PC-9 (cell line): Measurements from ENCODE around the gene UBTD1. TPM values are rescaled to one million over a fixed set of nuclear protein-coding genes. Genes with fewer than 3 reads are reported as not detected.

ENCODE experiments used
- BruUV-seq: library from RNA; stranded (reverse); fragments of 400-500 nt; replicated peaks from 2 replicates; lab custom pipeline; 2021; lab: Mats Ljungman, UMichigan
- CTCF ChIA-PET: fragments of 300-600 bp; sonication (Branson Sonifier 250); formaldehyde crosslinking; loops from one replicate; lab custom pipeline; 2022; ENCODE audit warnings: antibody characterized with exemption; lab: Charles Lee
- POLR2A ChIA-PET: fragments of 300-600 bp; sonication (Branson Sonifier 250); formaldehyde crosslinking; loops from one replicate; lab custom pipeline; 2022; ENCODE audit warnings: antibody characterized with exemption; ENCODE audit not compliant: unreplicated experiment; lab: Charles Lee
- DNase-seq, 2 experiments: peaks; one replicate each; pipeline versions ENCODE4 v3.0.0 to v3.0.0-alpha.2; 2015 to 2022; ENCODE audit warnings: mixed read lengths in 1 of 2
- H2AFZ ChIP-seq: fragments of 200-600 bp; sonication (generic); 2 replicates; pipeline ENCODE4 v1.8.1; 2017; ENCODE audit warnings: antibody characterized with exemption
- H3F3A ChIP-seq: fragments of 200-600 bp; sonication (generic); 2 replicates; pipeline ENCODE4 v1.8.1; 2017; ENCODE audit warnings: antibody characterized with exemption, mild to moderate bottlenecking, low read depth; ENCODE audit not compliant: insufficient read depth
- H3K27ac ChIP-seq: fragments of 200-600 bp; sonication (generic); 2 replicates; pipeline ENCODE4 v1.6.1; 2016; ENCODE audit warnings: mixed run types
- H3K27me3 ChIP-seq: fragments of 200-600 bp; sonication (generic); 2 replicates; pipeline ENCODE4 v1.6.1; 2016; ENCODE audit warnings: low read depth, mixed run types; ENCODE audit not compliant: insufficient read depth
- H3K36me3 ChIP-seq: fragments of 200-600 bp; sonication (generic); 2 replicates; pipeline ENCODE4 v1.6.1; 2016; ENCODE audit warnings: low read depth, mixed run types
- H3K4me1 ChIP-seq: fragments of 200-600 bp; sonication (generic); replicated peaks from 2 replicates; pipeline ENCODE4 v1.6.1; 2016; ENCODE audit warnings: mixed run types; ENCODE audit not compliant: insufficient read depth
- H3K4me2 ChIP-seq: fragments of 200-600 bp; sonication (generic); 2 replicates; pipeline ENCODE4 v1.6.1; 2017; ENCODE audit warnings: mixed run types
- H3K4me3 ChIP-seq: fragments of 200-600 bp; sonication (generic); 2 replicates; pipeline ENCODE4 v1.6.1; 2016; ENCODE audit warnings: mixed run types
- H3K79me2 ChIP-seq: fragments of 200-600 bp; sonication (generic); 2 replicates; pipeline ENCODE4 v1.6.1; 2017; ENCODE audit warnings: low read depth, mixed run types
- H3K9me2 ChIP-seq: fragments of 200-600 bp; sonication (generic); 2 replicates; pipeline ENCODE4 v1.8.1; 2017; ENCODE audit warnings: mild to moderate bottlenecking; ENCODE audit not compliant: insufficient read depth
- H3K9me3 ChIP-seq: fragments of 200-600 bp; sonication (generic); 2 replicates; pipeline ENCODE4 v1.8.1; 2016; ENCODE audit warnings: low read depth; ENCODE audit not compliant: insufficient read depth
- H4K20me1 ChIP-seq: fragments of 200-600 bp; sonication (generic); 2 replicates; pipeline ENCODE4 v1.8.1; 2017; ENCODE audit not compliant: insufficient read depth
- CTCF ChIP-seq: fragments of 200-600 bp; sonication (generic); conservative IDR thresholded peaks from 2 replicates; pipeline ENCODE4 v1.6.1; 2017; ENCODE audit warnings: mixed run types, antibody characterized with exemption, mild to moderate bottlenecking, moderate library complexity
- EZH2 ChIP-seq: fragments of 200-600 bp; sonication (generic); IDR thresholded peaks from 2 replicates; pipeline ENCODE4 v1.8.0; 2017; ENCODE audit warnings: antibody characterized with exemption, low read depth
- intact Hi-C: fragments of 100-400 bp; cut with micrococcal nuclease; formaldehyde crosslinking; loops from one replicate; pipeline ENCODE4 v1.10.0; 2022; ENCODE audit not compliant: unreplicated experiment
- total RNA-seq: library from RNA; stranded (reverse); gene quantifications from 2 replicates; pipeline ENCODE4 v1.2.3, GENCODE V29; 2021

Gene UBTD1
- total RNA-seq, 1 experiment from 2014 or later = 17.1 TPM

GRCh38 chr10:97479939-97480338 lies 18.8 kb upstream of the UBTD1 start:
- Histone ChIP-seq H3K4me3 (no peak overlapping the region), H3K4me2 (no peak overlapping the region), H3K9me2 (no peaks in the 10 kb centered on the region), H3K4me1 (0 out of 2 replicates have a peak, but pooled peaks cover 3% of the 10 kb centered on the region), H3K36me3 (0 out of 2 replicates have a peak, but pooled peaks cover 2% of the 10 kb centered on the region), H3K27me3 (no peaks in the 10 kb centered on the region), H3K9me3 (no peaks in the 10 kb centered on the region), H3K79me2 (no peaks in the 10 kb centered on the region), H3F3A (no peaks in the 10 kb centered on the region; the same call in 1 of the 2 replicates), H2AFZ (no peak overlapping the region), H3K27ac (no peak overlapping the region), H4K20me1 (no peaks in the 10 kb centered on the region)
- no peak for DNase-seq
- ChIA-PET CTCF (no interaction called here), POLR2A (interaction anchor here (0.7 kb wide), 1 partner anchor 201 kb away, joined by 5 read pairs; no protein-coding TSS in a partner anchor)
- no TSS peak for BruUV-seq
- intact Hi-C loops = no loop called here
- TF ChIP-seq CTCF = no peak
- TF ChIP-seq EZH2 = no peak

GRCh38 chr10:97481071-97481470 lies 17.7 kb upstream of the UBTD1 start:
- H3K79me2 ChIP-seq = peaks cover 3% of the 10 kb centered on the region; the same call in 1 of the 2 replicates
- no peaks in the 10 kb centered on the region; the same call in 1 of the 2 replicates for H3F3A ChIP-seq
- H4K20me1 ChIP-seq = 0 out of 2 replicates have a peak, but pooled peaks cover 3% of the 10 kb centered on the region
- no peaks in the 10 kb centered on the region for H3K9me3 ChIP-seq
- POLR2A ChIA-PET = no interaction called here
- 0 out of 2 replicates have a peak, but pooled peaks cover 3% of the 10 kb centered on the region for H3K4me1 ChIP-seq
- TF ChIP-seq CTCF (no peak), EZH2 (no peak)
- no TSS peak for BruUV-seq
- H3K4me3 ChIP-seq = no peak overlapping the region
- H3K9me2 ChIP-seq = no peaks in the 10 kb centered on the region
- DNase-seq = no peak
- no peaks in the 10 kb centered on the region for H3K27me3 ChIP-seq
- intact Hi-C loops = no loop called here
- H3K27ac ChIP-seq = peak overlapping the region; percentile 32; the same call in 1 of the 2 replicates
- CTCF ChIA-PET = no interaction called here
- no peak overlapping the region for H2AFZ ChIP-seq
- no peak overlapping the region for H3K4me2 ChIP-seq
- H3K36me3 ChIP-seq = no peaks in the 10 kb centered on the region

GRCh38 chr10:97482381-97482780 lies 16.3 kb upstream of the UBTD1 start:
- intact Hi-C loops = no loop called here
- H3K36me3 ChIP-seq = no peaks in the 10 kb centered on the region
- no peak overlapping the region for H3K27ac ChIP-seq
- CTCF ChIA-PET = no interaction called here
- H3K9me3 ChIP-seq = no peaks in the 10 kb centered on the region
- no peaks in the 10 kb centered on the region; the same call in 1 of the 2 replicates for H3F3A ChIP-seq
- H3K27me3 ChIP-seq = no peaks in the 10 kb centered on the region
- no peak for TF ChIP-seq EZH2
- no peak for TF ChIP-seq CTCF
- no peak for DNase-seq
- BruUV-seq = no TSS peak
- no peak overlapping the region for H3K4me3 ChIP-seq
- H3K79me2 ChIP-seq = peaks cover 3% of the 10 kb centered on the region; the same call in 1 of the 2 replicates
- H3K4me1 ChIP-seq = 0 out of 2 replicates have a peak, but pooled peaks cover 3% of the 10 kb centered on the region
- POLR2A ChIA-PET = no interaction called here
- H3K9me2 ChIP-seq = no peaks in the 10 kb centered on the region
- H4K20me1 ChIP-seq = 0 out of 2 replicates have a peak, but pooled peaks cover 6% of the 10 kb centered on the region
- H3K4me2 ChIP-seq = no peak overlapping the region
- H2AFZ ChIP-seq = no peak overlapping the region
